ENCODE results near the gene RMRP. TPM values are rescaled to one million over a fixed set of nuclear protein-coding genes. Genes with fewer than 3 reads are reported as not detected.

Gene RMRP
- total RNA-seq, 1 donor from 2014 or later, result 32,961 TPM

DNA sequence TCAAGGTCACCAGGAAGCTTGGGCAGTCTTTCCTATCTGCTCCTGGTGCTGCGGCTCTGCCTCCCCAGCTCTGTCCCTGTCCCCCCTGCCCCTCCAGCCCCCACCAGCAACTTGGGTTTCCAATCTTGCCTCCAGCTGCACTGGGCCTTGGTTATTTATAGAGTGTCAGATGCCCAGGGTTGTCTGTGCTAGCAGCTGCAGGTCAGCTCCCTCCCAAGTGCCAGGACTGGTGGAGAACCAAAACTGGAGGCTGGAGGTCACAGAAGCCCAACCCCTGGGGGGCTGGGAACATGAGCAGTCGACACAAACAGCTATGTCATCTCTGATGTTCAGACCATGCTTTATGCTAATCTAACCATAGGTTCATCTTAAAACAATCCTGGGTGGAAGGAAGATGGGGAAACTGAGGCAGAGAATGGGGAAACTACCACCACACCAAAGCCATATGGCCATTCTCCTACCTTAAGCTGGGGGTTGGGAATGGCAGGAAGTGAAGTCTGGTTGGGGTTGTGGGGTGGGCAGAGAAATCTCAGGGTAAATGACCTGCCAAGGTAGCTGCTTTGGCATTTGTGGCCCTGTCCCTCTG, 30.2 kb upstream of the RMRP start:
- Mint-ChIP-seq H3K27me3 (ENCODE audit: unreplicated experiment) (peaks cover 14% of the 10 kb centered on the region), H3K4me1 (ENCODE audit: unreplicated experiment) (peaks cover 29% of the 10 kb centered on the region), H3K9me3 (ENCODE audit: unreplicated experiment) (no peaks in the 10 kb centered on the region), H3K27ac (ENCODE audit: unreplicated experiment) (no peak overlapping the region), H3K4me3 (ENCODE audit: unreplicated experiment) (peak overlapping the region; percentile 56), H3K36me3 (ENCODE audit: low read depth, unreplicated experiment) (peaks cover 24% of the 10 kb centered on the region)
- DNase-seq (ENCODE audit: low spot score), result no peak
- TF ChIP-seq, protein P1, sequence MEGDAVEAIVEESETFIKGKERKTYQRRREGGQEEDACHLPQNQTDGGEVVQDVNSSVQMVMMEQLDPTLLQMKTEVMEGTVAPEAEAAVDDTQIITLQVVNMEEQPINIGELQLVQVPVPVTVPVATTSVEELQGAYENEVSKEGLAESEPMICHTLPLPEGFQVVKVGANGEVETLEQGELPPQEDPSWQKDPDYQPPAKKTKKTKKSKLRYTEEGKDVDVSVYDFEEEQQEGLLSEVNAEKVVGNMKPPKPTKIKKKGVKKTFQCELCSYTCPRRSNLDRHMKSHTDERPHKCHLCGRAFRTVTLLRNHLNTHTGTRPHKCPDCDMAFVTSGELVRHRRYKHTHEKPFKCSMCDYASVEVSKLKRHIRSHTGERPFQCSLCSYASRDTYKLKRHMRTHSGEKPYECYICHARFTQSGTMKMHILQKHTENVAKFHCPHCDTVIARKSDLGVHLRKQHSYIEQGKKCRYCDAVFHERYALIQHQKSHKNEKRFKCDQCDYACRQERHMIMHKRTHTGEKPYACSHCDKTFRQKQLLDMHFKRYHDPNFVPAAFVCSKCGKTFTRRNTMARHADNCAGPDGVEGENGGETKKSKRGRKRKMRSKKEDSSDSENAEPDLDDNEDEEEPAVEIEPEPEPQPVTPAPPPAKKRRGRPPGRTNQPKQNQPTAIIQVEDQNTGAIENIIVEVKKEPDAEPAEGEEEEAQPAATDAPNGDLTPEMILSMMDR (IDR thresholded peaks at IDR 0.05; ENCODE audit: unreplicated experiment), result no peak

DNA sequence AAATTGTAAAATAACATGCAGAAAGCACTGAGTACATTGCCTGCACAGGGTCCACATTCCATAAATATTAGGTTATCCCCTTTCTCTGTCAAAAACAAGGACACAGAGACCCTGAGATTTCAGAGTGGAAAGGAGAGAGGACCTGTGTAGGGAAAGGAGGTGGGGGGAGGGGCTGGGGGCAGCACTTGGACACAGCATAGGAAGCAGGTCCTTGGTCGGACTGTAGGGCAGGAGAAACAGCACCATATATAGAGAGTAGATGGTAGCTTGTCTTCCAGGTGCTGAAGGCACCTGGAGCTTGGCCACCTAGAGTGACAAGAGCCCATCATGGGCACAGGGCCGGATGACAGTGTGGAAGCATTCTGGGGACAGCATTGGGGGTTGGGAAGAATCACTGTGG, 29.5 kb upstream of the RMRP start:
- H3K36me3 Mint-ChIP-seq (ENCODE audit: low read depth, unreplicated experiment), result peaks cover 32% of the 10 kb centered on the region
- TF ChIP-seq, protein P1 (IDR thresholded peaks at IDR 0.05; ENCODE audit: unreplicated experiment), result no peak
- peak overlapping the region; percentile 45 for H3K27ac Mint-ChIP-seq (ENCODE audit: unreplicated experiment)
- H3K4me3 Mint-ChIP-seq (ENCODE audit: unreplicated experiment), result peak overlapping the region; percentile 87
- peaks cover 37% of the 10 kb centered on the region for H3K4me1 Mint-ChIP-seq (ENCODE audit: unreplicated experiment)
- DNase-seq (ENCODE audit: low spot score), result no peak
- H3K27me3 Mint-ChIP-seq (ENCODE audit: unreplicated experiment), result peaks cover 16% of the 10 kb centered on the region
- no peaks in the 10 kb centered on the region for H3K9me3 Mint-ChIP-seq (ENCODE audit: unreplicated experiment)

DNA sequence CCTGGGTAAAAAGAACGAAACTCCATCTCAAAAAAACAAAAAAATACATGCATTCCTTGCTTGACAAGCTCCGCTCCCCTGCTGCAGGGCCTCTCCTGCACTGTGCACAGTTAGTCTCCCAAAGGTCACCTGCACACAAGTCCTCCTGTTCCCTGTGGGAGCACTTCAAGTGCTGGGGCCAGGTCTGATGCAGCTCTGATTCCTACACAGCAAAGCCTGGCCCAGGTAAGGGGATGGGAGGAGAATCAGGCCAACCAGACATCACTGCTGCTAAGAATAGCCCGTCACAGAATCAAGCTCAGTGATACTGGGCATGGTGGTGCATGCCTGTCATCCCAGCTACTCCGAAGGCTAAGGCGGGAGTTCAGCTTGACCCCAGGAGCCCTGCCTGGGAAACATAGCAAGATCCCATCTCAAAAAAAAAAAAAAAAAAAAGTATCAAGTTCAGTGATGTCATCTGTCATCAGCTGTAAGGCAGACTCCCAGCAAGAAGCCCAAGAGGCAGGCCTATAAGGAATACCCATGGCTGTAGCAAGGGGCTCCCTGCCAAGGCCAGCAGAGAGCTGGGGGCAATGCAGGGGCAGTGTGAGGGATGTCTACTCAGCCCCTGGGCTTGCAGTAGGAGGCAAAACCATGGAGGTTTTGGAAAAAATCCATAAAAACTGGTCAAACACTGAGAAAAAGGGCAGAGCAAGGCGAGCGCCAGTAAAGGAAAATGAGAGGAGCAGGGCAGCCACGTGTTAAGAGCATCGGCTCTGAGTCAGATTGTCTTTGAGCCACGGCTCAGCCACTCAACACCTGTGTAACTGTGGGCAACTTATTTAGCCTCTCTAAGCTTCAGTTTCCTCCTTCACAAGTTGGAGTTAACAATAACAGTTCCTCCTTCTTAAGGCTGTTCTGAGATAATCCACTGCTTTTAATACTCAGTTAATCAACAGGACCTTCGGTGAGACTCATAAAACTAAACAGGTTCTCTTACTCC, 28.7 kb upstream of the RMRP start:
- TF ChIP-seq, protein P1 (IDR thresholded peaks at IDR 0.05; ENCODE audit: unreplicated experiment), result no peak
- Mint-ChIP-seq H3K9me3 (ENCODE audit: unreplicated experiment) (no peaks in the 10 kb centered on the region), H3K27ac (ENCODE audit: unreplicated experiment) (no peak overlapping the region), H3K4me1 (ENCODE audit: unreplicated experiment) (peaks cover 36% of the 10 kb centered on the region), H3K27me3 (ENCODE audit: unreplicated experiment) (peaks cover 15% of the 10 kb centered on the region), H3K36me3 (ENCODE audit: low read depth, unreplicated experiment) (peaks cover 34% of the 10 kb centered on the region), H3K4me3 (ENCODE audit: unreplicated experiment) (peak overlapping the region; percentile 56)
- DNase-seq (ENCODE audit: low spot score), result no peak

- Mint-ChIP-seq H3K36me3 (ENCODE audit: low read depth, unreplicated experiment) (peaks cover 33% of the 10 kb centered on the region), H3K27ac (ENCODE audit: unreplicated experiment) (no peak overlapping the region), H3K27me3 (ENCODE audit: unreplicated experiment) (peaks cover 11% of the 10 kb centered on the region), H3K4me1 (ENCODE audit: unreplicated experiment) (peaks cover 37% of the 10 kb centered on the region), H3K4me3 (ENCODE audit: unreplicated experiment) (no peak overlapping the region), H3K9me3 (ENCODE audit: unreplicated experiment) (no peaks in the 10 kb centered on the region)
- TF ChIP-seq, protein P1 (IDR thresholded peaks at IDR 0.05; ENCODE audit: unreplicated experiment), result no peak
- DNase-seq (ENCODE audit: low spot score), result no peak
These were observed 27.7 kb upstream of the RMRP start for GRCh38 chr9:35685506-35685905.

DNA sequence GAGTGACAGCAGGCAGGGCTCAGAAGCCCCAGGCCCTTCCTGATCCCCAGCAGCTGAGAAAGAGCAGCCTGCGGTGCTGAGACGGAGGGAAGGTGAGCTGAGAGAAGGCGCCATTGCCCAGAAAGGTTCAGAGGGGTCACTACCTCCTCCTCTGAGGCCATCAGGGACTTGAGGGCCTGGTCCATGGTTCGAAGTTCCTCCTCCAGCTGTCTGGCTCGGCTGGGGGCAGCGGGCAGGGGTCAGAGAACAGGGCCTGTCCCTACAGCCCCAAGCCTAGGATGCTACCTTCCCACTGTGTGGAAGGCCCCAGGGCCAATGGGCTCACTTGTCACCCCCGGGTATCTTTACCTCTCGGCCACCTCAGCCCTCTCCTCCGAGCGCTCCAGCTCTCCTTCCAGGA, 27.1 kb upstream of the RMRP start:
- Mint-ChIP-seq H3K4me3 (ENCODE audit: unreplicated experiment) (no peak overlapping the region), H3K4me1 (ENCODE audit: unreplicated experiment) (peaks cover 40% of the 10 kb centered on the region), H3K27ac (ENCODE audit: unreplicated experiment) (no peak overlapping the region), H3K27me3 (ENCODE audit: unreplicated experiment) (peaks cover 11% of the 10 kb centered on the region), H3K9me3 (ENCODE audit: unreplicated experiment) (no peaks in the 10 kb centered on the region), H3K36me3 (ENCODE audit: low read depth, unreplicated experiment) (peaks cover 33% of the 10 kb centered on the region)
- TF ChIP-seq, protein P1 (IDR thresholded peaks at IDR 0.05; ENCODE audit: unreplicated experiment), result no peak
- no peak for DNase-seq (ENCODE audit: low spot score)
